ENCODE results near the gene ZNF71. TPM values are rescaled to one million over a fixed set of nuclear protein-coding genes. Genes with fewer than 3 reads are reported as not detected.

Gene ZNF71
- polyA plus RNA-seq, 3 donors = 2.6 to 4.0 (median 4.0) TPM

DNA sequence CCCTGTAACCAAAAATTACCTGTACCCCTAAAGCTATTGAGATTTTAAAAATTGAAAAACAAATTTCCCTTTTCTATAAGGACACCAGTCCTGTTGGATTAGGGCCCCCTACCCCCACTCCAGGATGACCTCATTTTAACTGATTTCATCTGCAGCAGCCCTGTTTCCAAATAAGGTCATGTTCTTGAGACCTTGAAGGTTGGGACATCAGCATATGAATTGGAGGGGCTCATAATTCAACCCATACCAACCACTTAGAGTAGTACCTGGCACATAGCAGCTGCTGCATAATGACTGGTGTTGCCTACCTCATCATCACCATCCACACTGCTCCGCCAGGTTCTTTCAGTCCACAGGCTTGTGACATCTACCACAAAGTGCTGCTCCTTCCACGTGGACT, 17.6 kb downstream of the ZNF71 start:
- peaks cover 0 to 49% of the 10 kb centered on the region in 2 donors for H3K36me3 ChIP-seq (replicated peaks in 1 of 2; ENCODE audit: control insufficient read depth in 1 of 2, insufficient read depth in 2 of 2, low read length in 2 of 2)
- H3K9me3 ChIP-seq (replicated peaks in 1 of 2; ENCODE audit: control insufficient read depth in 1 of 2, insufficient read depth in 1 of 2, low read length in 2 of 2) = peaks cover 61 to 100% of the 10 kb centered on the region in 2 donors
- no peaks in the 10 kb centered on the region for H3K4me1 ChIP-seq (ENCODE audit: control insufficient read depth in 1 of 2, insufficient read depth in 2 of 2, low read length in 2 of 2)
- DNase-seq = no peak
- no peaks in the 10 kb centered on the region for H3K4me1 Mint-ChIP-seq
- H2AFZ ChIP-seq (ENCODE audit: insufficient read depth, low read depth, low read length, poor library complexity, severe bottlenecking) = no peak overlapping the region
- H3K4me3 ChIP-seq (replicated peaks in 1 of 3; ENCODE audit: low read depth in 2 of 3, low read length in 3 of 3) = no peak overlapping the region
- no peaks in the 10 kb centered on the region for H4K20me1 ChIP-seq (ENCODE audit: insufficient read depth, low read length)
- no peak overlapping the region for H3K27ac Mint-ChIP-seq
- H3K27me3 ChIP-seq (ENCODE audit: control insufficient read depth in 2 of 2, insufficient read depth in 2 of 2, low read length in 2 of 2) = no peaks in the 10 kb centered on the region
- no peak overlapping the region for H3K4me3 Mint-ChIP-seq
- H3K27ac ChIP-seq (ENCODE audit: low read depth in 1 of 2, low read length in 2 of 2) = no peak overlapping the region
- 100% methylated on average over 2 of the region's 2 CpGs for WGBS (ENCODE audit: insufficient coverage)
- H3K9ac ChIP-seq (ENCODE audit: insufficient read depth, low read length, poor library complexity, severe bottlenecking) = no peak overlapping the region
- H3K27me3 Mint-ChIP-seq (ENCODE audit: low read depth in 3 of 3) = peaks cover 0 to 2% (median 0%) of the 10 kb centered on the region in 3 donors
- H3K36me3 Mint-ChIP-seq = peaks cover 11 to 26% of the 10 kb centered on the region in 2 donors
- no peak overlapping the region for H3K4me2 ChIP-seq (replicated peaks; ENCODE audit: extremely low read depth, low read length, poor library complexity, severe bottlenecking)
- no peaks in the 10 kb centered on the region for H3K79me2 ChIP-seq (ENCODE audit: insufficient read depth, low read length)
- TF ChIP-seq, protein P1, sequence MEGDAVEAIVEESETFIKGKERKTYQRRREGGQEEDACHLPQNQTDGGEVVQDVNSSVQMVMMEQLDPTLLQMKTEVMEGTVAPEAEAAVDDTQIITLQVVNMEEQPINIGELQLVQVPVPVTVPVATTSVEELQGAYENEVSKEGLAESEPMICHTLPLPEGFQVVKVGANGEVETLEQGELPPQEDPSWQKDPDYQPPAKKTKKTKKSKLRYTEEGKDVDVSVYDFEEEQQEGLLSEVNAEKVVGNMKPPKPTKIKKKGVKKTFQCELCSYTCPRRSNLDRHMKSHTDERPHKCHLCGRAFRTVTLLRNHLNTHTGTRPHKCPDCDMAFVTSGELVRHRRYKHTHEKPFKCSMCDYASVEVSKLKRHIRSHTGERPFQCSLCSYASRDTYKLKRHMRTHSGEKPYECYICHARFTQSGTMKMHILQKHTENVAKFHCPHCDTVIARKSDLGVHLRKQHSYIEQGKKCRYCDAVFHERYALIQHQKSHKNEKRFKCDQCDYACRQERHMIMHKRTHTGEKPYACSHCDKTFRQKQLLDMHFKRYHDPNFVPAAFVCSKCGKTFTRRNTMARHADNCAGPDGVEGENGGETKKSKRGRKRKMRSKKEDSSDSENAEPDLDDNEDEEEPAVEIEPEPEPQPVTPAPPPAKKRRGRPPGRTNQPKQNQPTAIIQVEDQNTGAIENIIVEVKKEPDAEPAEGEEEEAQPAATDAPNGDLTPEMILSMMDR (IDR thresholded peaks at IDR 0.05) = no peak
- peaks cover 66 to 88% (median 82%) of the 10 kb centered on the region in 7 donors for H3K9me3 Mint-ChIP-seq
- intact Hi-C loops (cut with micrococcal nuclease) = no loop called here

DNA sequence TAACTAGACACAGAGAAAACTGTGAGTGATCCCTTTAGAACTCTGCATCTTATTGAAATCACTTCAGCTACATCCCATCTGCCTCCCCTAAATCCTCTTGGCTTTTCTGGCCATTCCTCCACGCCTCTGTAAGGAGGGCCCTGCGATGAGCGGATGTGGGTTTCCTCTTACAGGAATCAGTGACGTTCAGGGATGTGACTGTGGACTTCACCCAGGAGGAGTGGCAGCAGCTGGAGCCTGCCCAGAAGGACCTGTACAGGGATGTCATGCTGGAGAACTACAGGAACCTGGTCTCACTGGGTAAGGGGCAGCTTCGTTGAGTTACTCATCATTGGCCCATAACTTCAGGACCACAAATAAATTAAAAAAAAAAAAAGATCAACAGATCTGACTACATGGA, 18.5 kb downstream of the ZNF71 start:
- Histone ChIP-seq H3K9me3 (replicated peaks in 1 of 2; ENCODE audit: control insufficient read depth in 1 of 2, insufficient read depth in 1 of 2, low read length in 2 of 2) (peaks cover 61 to 100% of the 10 kb centered on the region in 2 donors), H3K27me3 (ENCODE audit: control insufficient read depth in 2 of 2, insufficient read depth in 2 of 2, low read length in 2 of 2) (no peaks in the 10 kb centered on the region), H3K4me1 (ENCODE audit: control insufficient read depth in 1 of 2, insufficient read depth in 2 of 2, low read length in 2 of 2) (no peaks in the 10 kb centered on the region), H3K79me2 (ENCODE audit: insufficient read depth, low read length) (no peaks in the 10 kb centered on the region), H3K9ac (ENCODE audit: insufficient read depth, low read length, poor library complexity, severe bottlenecking) (no peak overlapping the region), H3K36me3 (replicated peaks in 1 of 2; ENCODE audit: control insufficient read depth in 1 of 2, insufficient read depth in 2 of 2, low read length in 2 of 2) (peaks cover 0 to 56% of the 10 kb centered on the region in 2 donors), H4K20me1 (ENCODE audit: insufficient read depth, low read length) (no peaks in the 10 kb centered on the region), H2AFZ (ENCODE audit: insufficient read depth, low read depth, low read length, poor library complexity, severe bottlenecking) (no peak overlapping the region), H3K4me3 (replicated peaks in 1 of 3; ENCODE audit: low read depth in 2 of 3, low read length in 3 of 3) (no peak overlapping the region), H3K4me2 (replicated peaks; ENCODE audit: extremely low read depth, low read length, poor library complexity, severe bottlenecking) (no peak overlapping the region), H3K27ac (ENCODE audit: low read depth in 1 of 2, low read length in 2 of 2) (no peak overlapping the region)
- no peak overlapping the region for H3K27ac Mint-ChIP-seq
- peaks cover 0 to 2% (median 0%) of the 10 kb centered on the region in 3 donors for H3K27me3 Mint-ChIP-seq (ENCODE audit: low read depth in 3 of 3)
- DNase-seq = no peak
- H3K36me3 Mint-ChIP-seq = peaks cover 14 to 28% of the 10 kb centered on the region in 2 donors
- no peak overlapping the region for H3K4me3 Mint-ChIP-seq
- WGBS (ENCODE audit: insufficient coverage) = 80% methylated on average over 4 of the region's 5 CpGs
- peaks cover 66 to 88% (median 82%) of the 10 kb centered on the region in 7 donors for H3K9me3 Mint-ChIP-seq
- TF ChIP-seq, protein P1 (IDR thresholded peaks at IDR 0.05) = no peak
- intact Hi-C loops (cut with micrococcal nuclease) = no loop called here
- no peaks in the 10 kb centered on the region for H3K4me1 Mint-ChIP-seq

Measured in CD14-positive monocyte (primary cell).